NCI-H2029 treated with DMSO at 0.1 percent for 48 hours (cell line): ENCODE data around the gene LTB4R.

ENCODE experiments used
- DNase-seq: peaks from one replicate; lab custom pipeline; 2025; lab: John Stamatoyannopoulos, UW

Gene LTB4R, protein sequence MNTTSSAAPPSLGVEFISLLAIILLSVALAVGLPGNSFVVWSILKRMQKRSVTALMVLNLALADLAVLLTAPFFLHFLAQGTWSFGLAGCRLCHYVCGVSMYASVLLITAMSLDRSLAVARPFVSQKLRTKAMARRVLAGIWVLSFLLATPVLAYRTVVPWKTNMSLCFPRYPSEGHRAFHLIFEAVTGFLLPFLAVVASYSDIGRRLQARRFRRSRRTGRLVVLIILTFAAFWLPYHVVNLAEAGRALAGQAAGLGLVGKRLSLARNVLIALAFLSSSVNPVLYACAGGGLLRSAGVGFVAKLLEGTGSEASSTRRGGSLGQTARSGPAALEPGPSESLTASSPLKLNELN

DNA sequence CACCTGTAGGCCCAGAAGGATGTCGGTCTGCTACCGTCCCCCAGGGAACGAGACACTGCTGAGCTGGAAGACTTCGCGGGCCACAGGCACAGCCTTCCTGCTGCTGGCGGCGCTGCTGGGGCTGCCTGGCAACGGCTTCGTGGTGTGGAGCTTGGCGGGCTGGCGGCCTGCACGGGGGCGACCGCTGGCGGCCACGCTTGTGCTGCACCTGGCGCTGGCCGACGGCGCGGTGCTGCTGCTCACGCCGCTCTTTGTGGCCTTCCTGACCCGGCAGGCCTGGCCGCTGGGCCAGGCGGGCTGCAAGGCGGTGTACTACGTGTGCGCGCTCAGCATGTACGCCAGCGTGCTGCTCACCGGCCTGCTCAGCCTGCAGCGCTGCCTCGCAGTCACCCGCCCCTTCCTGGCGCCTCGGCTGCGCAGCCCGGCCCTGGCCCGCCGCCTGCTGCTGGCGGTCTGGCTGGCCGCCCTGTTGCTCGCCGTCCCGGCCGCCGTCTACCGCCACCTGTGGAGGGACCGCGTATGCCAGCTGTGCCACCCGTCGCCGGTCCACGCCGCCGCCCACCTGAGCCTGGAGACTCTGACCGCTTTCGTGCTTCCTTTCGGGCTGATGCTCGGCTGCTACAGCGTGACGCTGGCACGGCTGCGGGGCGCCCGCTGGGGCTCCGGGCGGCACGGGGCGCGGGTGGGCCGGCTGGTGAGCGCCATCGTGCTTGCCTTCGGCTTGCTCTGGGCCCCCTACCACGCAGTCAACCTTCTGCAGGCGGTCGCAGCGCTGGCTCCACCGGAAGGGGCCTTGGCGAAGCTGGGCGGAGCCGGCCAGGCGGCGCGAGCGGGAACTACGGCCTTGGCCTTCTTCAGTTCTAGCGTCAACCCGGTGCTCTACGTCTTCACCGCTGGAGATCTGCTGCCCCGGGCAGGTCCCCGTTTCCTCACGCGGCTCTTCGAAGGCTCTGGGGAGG lies at the start of gene LTB4R:
Gene LTB4R, plus strand, starts transcription at position 857 of the 959 bp plus-strand sequence. CDS start 4,150 bp downstream, outside the sequence.
- peak; percentile 47 for DNase-seq

GRCh38 chr14:24261969-24262327 lies 49.4 kb upstream of the LTB4R start:
- no peak for DNase-seq

DNA sequence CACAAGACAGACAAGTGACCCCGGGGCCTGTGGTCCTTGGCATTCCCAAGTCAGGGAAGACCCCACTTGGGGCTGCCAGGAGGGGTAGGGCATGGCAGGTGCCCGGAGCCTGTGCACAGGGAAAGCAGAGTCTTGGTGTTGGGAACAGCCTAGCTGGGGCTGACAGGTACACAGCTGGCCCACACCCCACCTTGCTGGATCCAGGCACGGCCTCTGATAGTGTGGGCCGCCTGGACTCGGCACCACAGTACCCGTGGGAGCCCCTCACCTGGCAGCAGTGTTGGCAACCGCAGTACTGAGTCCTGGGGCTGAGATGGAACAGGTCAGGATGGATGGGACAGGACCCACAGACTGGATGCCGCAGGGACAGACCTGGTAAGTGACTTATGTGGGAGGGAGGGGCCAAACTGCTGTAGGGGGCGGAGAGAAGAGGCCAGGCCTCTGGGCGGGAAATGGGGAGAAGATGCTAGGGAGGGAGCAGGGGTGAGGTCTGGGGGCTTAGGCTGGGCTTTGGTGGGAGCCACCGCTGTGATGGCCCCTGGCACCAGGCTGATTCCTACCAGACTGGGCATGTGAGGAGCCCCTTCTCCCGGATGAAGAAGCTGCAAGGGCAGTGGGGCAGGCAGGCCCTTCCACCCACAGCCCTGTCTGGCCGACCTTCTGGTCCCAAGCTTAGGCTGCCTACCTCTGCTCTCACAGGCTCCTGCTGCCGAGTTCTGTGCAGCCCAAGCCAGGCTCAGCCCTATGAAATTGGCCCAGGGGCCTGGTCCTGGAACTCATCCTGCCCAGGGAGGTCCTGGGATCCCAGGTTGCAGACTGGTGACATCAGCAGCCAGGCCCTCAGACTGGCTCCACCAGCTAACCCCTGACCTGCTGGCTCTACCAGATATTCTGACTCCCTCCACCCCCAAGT lies 48.2 kb upstream of the LTB4R start, which contains the start of gene TGM1:
Gene TGM1, minus strand, starts transcription at position 357 of the 913 bp plus-strand sequence. CDS start 825 bp downstream, outside the sequence.
- DNase-seq = no peak

- DNase-seq = no peak
These were observed 47.5 kb upstream of the LTB4R start for GRCh38 chr14:24263848-24264247.

DNA sequence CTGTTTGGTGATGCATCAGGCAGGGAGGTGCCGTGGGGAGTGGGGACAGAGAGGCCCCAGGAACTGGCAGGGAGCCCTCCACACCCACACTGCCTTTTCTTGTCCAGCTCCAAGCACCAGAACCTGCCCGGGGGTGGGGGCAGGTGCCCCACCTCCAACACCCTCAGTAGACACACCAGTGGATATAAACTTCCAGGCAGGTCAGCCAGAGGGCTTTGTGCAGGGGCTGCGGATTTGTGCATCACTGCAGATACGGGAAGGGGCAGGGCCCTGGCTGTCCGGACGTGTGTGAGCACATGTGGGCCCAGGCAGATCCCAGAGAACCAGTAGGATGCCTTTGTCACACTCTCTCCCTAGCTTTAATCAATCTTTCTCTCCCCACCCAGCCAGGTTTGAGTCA lies 47.0 kb upstream of the LTB4R start:
- no peak for DNase-seq

DNA sequence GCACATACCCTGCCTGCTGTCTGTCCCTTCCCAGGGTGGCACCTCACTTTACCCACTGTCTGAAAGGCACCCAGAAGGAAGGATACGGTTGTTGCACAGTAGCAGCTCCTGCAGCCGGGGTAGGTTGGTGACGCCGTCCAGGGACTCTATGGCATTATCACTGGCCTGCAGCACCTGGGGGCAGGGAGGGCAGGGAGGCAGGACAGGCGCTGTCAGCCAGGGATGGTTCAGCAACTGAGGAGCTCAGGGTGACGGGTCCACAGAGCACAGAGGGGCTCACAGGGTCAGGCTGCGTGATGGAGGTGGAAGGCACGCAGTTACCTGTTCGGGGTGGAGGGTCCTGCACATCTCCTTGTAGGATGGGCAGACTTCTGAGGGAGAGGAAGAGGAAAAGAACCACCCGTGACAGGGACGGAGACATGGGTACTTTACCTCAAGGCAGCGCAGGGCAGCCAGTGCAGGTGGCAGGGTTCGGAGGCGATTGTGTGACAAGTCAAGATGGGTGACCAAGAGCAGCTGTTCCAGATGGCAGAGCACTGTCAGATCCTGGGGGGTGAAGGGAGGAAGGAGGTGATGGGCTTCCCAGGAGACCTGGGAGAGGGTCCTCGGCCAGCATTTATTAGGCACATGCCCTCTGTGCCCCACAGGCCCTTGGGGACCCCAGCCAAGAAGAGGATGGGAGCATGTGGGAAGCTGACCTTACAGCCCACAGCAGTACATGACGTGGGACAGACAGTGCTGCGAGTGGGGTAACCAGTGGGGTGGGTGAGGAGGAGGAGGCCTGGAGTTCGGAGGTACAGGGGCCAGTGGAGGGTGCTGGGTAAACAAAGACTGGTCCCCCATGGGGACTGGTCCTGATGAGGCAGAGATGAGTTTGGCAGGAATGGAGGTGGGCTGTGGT lies 44.7 kb upstream of the LTB4R start:
- DNase-seq = no peak

DNA sequence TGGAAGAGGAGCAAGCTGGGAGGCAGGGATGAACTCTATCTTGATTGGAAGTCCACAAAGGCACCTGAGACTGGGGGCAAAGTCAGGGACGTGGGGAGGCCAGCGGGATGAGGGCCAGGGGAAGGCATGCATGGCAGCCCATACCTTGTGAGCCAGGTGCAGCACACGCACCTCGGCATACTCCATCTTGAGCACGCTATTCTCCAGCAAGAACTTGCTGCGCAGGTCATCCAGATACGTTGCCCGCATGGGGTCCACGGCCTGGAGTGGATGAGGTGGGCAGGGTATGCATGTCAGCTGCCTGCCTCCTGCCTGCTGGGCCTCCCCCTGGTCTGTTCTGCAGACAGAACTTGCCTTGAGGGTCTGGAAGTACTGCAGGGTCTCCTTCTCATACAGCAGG lies 43.8 kb upstream of the LTB4R start:
- DNase-seq = no peak

DNA sequence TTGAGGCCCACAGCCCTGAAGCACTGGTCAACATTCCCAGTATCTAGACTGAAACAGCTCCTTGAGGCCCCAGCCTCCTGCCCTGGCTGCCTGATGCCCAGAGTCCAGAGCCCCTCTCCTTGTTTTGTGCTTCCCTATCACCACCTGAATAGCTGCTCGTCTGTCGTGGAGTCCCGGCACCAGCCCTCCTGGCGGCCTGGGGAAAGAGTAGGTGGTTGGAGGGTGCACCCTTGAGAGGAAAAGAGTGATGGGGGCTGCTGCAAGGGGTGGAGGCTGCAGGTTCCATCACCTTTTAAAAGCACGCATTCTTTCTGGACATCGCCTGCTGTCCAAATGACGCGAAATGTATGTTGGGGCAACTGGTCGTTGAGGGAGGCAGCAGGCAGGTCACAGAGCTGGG lies 43.1 kb upstream of the LTB4R start:
- DNase-seq = no peak

GRCh38 chr14:24269368-24269767 lies 41.9 kb upstream of the LTB4R start:
- DNase-seq = no peak

DNA sequence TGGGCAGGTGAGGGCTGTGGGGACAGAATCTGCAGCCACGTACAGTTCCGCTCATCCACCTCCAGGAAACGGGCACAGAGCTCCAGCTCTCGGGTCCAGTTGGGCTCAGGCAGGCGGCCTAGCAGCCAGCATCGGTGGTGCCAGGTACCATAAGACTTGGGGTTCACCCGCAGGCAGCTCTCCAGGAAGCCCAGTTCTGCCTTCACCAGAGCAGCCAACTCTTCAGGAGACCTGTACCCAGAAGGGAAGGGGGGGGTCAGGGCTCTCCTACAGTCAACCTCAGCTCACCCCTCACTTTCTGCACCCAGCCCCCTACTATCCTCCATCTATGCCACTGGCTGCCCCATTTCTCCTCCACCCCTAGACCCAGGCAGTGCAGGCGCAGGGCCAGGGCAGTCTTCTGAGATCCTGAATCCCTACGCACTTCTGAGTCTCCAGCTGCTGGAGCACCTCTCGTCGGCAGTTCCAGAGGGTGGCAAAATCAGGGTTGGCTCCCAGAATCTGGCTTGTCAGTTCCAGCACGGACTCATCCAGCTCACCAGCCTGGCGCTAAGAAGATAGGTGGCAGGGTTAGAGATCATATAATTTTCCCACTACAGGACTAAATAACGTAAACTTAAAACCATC lies 41.3 kb upstream of the LTB4R start:
- DNase-seq = no peak

GRCh38 chr14:24270537-24271133 lies 40.7 kb upstream of the LTB4R start:
- no peak for DNase-seq

DNA sequence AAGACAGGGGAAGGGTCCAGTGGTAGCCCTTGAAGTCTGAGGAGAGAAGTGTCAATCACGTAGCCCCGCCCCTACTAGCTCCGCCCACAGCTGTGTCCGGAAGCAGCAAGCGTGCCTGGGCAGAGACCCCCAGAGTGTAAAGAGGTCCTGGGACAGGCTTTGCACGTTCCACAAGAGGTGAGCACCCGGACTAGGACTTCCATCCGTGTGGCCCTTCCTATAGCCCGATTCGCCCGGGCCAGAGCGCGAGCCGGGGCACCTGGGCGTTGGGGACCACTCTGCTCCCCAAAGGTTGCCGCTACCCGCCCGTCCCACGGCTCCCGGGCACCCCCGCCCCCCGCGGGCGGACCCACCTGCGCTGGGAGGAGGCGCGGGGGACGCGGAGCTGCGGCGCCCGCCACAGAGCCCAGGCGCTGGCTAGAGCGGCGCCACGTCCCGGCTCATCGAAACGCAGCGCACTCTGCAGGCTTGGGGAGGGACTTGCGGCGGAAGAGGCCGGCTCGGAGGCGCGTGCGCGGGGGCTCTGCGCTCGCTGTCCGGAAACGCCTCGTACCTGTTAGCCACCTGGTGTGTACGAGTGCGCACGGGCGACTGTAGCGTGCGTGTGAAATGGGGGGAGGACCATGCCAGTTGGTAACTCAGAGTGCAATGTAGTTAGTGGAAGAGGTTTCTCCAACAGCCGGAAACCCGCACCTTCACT lies 40.0 kb upstream of the LTB4R start, which contains the start of gene RABGGTA:
Gene RABGGTA, minus strand, starts transcription at position 464 of the 700 bp plus-strand sequence. CDS start 482 bp downstream, outside the sequence.
- peak; percentile 77 for DNase-seq

GRCh38 chr14:24271834-24272263 lies 39.5 kb upstream of the LTB4R start:
- DNase-seq = no peak

DNA sequence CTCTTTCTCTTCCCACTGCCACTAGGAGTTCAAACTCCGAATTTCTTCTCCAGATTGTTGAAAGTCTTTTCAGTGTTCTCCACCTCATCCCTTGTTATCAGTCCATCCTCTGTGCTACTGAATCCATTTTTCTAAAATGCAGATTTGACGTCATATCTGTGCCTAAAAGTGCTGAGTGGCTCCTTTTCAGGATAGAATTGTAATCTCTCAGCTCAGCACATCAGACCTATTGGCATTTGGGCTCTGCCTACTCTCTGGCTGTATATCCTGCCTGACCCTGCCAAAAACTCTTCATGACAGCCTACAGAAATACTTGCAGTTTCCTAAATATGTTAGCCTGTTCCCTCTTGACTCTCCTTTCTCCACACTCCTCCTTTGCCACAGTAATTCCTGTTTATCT lies 38.8 kb upstream of the LTB4R start:
- no peak for DNase-seq

DNA sequence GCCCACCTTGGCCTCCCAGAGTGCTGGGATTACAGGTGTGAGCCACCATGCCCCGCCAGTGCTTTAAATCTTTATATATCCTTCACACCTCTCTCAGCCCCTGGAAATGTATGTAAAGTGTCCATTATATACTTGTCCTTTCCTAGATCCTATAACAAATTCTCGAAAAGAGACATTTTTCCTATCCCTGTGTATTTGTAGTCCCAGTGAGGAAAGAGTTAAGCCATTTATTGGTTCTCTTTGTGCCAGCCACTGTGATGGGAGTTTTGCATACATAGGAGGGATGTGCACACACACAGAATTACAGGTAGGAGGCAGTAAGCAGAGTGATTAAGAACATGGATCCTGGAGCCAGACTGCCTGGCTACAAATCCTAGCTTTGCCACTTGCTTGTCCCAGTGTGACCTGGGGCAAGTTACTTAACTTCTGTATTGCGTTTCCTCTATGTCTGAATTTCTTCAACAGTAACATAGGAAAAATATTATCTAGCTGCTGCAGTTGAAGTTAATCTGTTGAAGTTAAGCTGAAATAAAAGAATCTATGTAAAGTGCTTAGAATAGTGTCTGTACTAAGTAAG lies 37.8 kb upstream of the LTB4R start:
- DNase-seq = no peak

DNA sequence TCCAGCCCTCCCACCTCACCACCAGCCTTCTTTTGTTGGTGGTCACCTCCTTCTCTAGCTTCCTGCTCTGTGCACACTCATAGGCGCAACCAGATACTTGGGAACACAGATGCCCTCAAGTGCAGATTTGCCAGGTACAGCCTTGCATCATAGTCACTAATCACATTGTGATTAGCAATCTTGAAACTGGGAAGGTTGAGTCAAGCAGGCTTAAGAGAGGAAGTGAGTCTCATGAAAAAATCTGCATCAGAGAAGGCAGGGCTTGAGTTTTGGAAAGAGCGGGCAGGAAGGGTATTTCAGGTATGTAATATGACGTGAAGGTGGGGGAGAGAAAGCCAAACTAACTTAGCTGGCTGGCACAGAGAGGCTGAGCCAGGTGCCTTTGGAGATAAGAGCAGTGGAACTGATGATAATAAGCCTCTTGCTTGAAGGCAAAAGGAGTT lies 37.2 kb upstream of the LTB4R start:
- DNase-seq = no peak

GRCh38 chr14:24277071-24277470 lies 34.2 kb upstream of the LTB4R start:
- no peak for DNase-seq

GRCh38 chr14:24277606-24278321 lies 33.5 kb upstream of the LTB4R start:
- no peak for DNase-seq
